ENCODE results near the gene AGBL2.
A peak's percentile ranks its signal among the peaks of the same experiment; 100 is the strongest.
"Not testable (repeated sequence)": the region's sequence is repeated elsewhere in the genome, so short reads cannot be mapped to it uniquely, and the experiment has no call there.

The AGBL2 gene, protein sequence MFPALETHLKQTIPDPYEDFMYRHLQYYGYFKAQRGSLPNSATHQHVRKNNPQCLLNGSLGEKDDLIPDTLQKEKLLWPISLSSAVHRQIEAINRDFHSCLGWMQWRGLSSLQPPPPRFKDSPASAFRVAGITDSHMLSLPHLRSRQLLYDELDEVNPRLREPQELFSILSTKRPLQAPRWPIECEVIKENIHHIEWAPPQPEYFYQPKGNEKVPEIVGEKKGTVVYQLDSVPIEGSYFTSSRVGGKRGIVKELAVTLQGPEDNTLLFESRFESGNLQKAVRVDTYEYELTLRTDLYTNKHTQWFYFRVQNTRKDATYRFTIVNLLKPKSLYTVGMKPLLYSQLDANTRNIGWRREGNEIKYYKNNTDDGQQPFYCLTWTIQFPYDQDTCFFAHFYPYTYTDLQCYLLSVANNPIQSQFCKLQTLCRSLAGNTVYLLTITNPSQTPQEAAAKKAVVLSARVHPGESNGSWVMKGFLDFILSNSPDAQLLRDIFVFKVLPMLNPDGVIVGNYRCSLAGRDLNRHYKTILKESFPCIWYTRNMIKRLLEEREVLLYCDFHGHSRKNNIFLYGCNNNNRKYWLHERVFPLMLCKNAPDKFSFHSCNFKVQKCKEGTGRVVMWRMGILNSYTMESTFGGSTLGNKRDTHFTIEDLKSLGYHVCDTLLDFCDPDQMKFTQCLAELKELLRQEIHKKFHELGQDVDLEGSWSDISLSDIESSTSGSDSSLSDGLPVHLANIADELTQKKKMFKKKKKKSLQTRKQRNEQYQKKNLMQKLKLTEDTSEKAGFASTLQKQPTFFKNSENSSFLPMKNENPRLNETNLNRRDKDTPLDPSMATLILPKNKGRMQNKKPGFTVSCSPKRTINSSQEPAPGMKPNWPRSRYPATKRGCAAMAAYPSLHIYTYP

DNA sequence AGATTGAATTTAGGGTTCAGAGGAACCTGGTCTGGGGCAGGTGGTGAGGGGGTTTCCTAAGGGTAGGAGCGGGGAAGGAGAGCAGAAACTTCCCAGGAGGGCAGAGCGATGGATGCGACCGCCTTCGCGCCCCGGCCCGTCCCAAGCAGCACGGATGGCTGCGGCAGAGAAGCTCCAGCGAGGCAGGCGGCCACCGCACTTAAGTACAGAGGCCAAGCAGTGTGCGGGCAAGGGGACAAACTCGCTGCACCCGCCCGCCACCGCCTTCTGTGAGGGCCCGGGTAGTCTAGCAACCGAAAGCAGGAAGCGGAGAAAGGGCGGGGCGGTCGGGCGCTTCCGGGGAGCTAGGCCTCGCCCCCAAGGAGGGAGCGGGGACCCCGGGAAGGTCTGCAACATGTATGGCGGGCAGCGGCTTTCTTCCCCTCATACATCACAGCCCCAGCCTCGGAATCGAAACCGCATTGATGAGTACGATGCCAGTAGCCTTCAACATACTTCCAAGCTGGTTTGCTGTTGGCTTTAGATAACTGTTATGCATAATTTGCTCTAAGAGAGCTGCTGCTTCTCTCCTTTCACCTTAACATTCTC, at the start of gene AGBL2:
AGBL2 (minus strand) TSS at position 288 of the 588 bp plus-strand sequence. CDS start 719 bp downstream, outside the sequence.
- peak; percentile 41 for DNase-seq
- in situ Hi-C loops (cut with HindIII; ENCODE audit: low pct_ligation_motif_present, low sequenced_read_pairs) = no loop called here
- TF ChIP-seq, protein P1, sequence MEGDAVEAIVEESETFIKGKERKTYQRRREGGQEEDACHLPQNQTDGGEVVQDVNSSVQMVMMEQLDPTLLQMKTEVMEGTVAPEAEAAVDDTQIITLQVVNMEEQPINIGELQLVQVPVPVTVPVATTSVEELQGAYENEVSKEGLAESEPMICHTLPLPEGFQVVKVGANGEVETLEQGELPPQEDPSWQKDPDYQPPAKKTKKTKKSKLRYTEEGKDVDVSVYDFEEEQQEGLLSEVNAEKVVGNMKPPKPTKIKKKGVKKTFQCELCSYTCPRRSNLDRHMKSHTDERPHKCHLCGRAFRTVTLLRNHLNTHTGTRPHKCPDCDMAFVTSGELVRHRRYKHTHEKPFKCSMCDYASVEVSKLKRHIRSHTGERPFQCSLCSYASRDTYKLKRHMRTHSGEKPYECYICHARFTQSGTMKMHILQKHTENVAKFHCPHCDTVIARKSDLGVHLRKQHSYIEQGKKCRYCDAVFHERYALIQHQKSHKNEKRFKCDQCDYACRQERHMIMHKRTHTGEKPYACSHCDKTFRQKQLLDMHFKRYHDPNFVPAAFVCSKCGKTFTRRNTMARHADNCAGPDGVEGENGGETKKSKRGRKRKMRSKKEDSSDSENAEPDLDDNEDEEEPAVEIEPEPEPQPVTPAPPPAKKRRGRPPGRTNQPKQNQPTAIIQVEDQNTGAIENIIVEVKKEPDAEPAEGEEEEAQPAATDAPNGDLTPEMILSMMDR (IDR thresholded peaks at IDR 0.05; ENCODE audit: low read depth, low read length, missing control alignments) = no peak
- Histone ChIP-seq H3K27me3 (replicated peaks) (no peaks in the 10 kb centered on the region), H3K27ac (peak within 1 kb of the TSS; percentile 35), H3K36me3 (replicated peaks) (peaks cover 37% of the 10 kb centered on the region), H3K4me3 (ENCODE audit: low read depth, low read length) (peak within 1 kb of the TSS; percentile 87)

GRCh38 chr11:47759291-47759690, 44.1 kb upstream of the AGBL2 start:
- H3K27me3 ChIP-seq (replicated peaks); in situ Hi-C loops (cut with HindIII; ENCODE audit: low pct_ligation_motif_present, low sequenced_read_pairs); H3K4me3 ChIP-seq (ENCODE audit: low read depth, low read length); DNase-seq; H3K27ac ChIP-seq: not testable (repeated sequence)
- H3K36me3 ChIP-seq (replicated peaks) = peaks cover 75% of the 10 kb centered on the region

- peaks cover 80% of the 10 kb centered on the region for H3K36me3 ChIP-seq (replicated peaks)
- TF ChIP-seq, protein P1 (IDR thresholded peaks at IDR 0.05; ENCODE audit: low read depth, low read length, missing control alignments) = no peak
- in situ Hi-C loops (cut with HindIII; ENCODE audit: low pct_ligation_motif_present, low sequenced_read_pairs) = no loop called here
These were observed 41.0 kb upstream of the AGBL2 start for GRCh38 chr11:47756208-47756607.

GRCh38 chr11:47750725-47751124, 35.6 kb upstream of the AGBL2 start:
- Histone ChIP-seq H3K4me3 (ENCODE audit: low read depth, low read length) (no peak overlapping the region), H3K27ac (no peak overlapping the region), H3K36me3 (replicated peaks) (peaks cover 80% of the 10 kb centered on the region), H3K27me3 (replicated peaks) (no peaks in the 10 kb centered on the region)
- no peak for DNase-seq
- in situ Hi-C loops (cut with HindIII; ENCODE audit: low pct_ligation_motif_present, low sequenced_read_pairs) = no loop called here
- TF ChIP-seq, protein P1 (IDR thresholded peaks at IDR 0.05; ENCODE audit: low read depth, low read length, missing control alignments) = no peak

More at GRCh38 chr11:47756208-47756607, 41.0 kb upstream of the AGBL2 start:
- no peak for DNase-seq
- H3K27me3 ChIP-seq (replicated peaks) = no peaks in the 10 kb centered on the region
- H3K27ac ChIP-seq = no peak overlapping the region
- H3K4me3 ChIP-seq (ENCODE audit: low read depth, low read length) = no peak overlapping the region

DNA sequence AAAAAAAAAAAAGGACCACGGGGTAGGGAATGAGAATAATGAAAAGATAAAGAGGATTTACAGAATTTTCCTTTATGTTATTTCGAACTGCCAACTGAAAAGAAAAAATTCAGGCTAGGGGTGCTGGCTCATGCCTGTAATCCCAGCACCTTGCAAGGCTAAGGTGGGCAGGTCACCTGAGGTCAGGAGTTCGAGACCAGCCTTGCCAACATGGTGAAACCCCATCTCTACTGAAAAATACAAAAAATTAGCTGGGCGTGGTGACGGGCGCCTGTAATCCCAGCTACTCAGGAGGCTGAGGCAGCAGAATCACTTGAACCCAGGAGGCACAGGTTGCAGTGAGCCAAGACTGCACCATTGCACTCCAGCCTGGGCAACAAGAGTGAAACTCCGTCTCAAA, 27.3 kb upstream of the AGBL2 start:
- H3K4me3 ChIP-seq (ENCODE audit: low read depth, low read length); H3K27me3 ChIP-seq (replicated peaks); H3K27ac ChIP-seq; in situ Hi-C loops (cut with HindIII; ENCODE audit: low pct_ligation_motif_present, low sequenced_read_pairs); DNase-seq: not testable (repeated sequence)
- peaks cover 83% of the 10 kb centered on the region for H3K36me3 ChIP-seq (replicated peaks)

DNA sequence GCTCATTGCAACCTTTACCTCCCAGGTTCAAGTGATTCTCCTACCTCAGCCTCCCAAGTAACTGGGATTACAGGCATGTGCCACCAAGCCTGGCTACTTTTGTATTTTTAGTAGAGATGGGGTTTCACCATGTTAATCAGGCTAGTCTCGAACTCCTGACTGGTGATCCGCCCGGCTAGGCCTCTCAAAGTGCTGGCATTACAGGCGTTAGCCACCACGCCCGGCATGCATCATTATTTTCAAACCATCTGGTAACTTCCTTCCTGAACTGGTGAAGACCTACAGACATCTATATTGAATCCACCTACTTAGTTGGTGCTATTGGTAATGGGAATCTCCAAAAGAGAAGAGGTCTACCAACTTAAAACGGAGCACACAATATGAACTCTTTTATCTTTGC, 22.6 kb upstream of the AGBL2 start:
- H3K36me3 ChIP-seq (replicated peaks) = peaks cover 82% of the 10 kb centered on the region
- H3K27ac ChIP-seq; in situ Hi-C loops (cut with HindIII; ENCODE audit: low pct_ligation_motif_present, low sequenced_read_pairs); H3K27me3 ChIP-seq (replicated peaks); DNase-seq; H3K4me3 ChIP-seq (ENCODE audit: low read depth, low read length): not testable (repeated sequence)

DNA sequence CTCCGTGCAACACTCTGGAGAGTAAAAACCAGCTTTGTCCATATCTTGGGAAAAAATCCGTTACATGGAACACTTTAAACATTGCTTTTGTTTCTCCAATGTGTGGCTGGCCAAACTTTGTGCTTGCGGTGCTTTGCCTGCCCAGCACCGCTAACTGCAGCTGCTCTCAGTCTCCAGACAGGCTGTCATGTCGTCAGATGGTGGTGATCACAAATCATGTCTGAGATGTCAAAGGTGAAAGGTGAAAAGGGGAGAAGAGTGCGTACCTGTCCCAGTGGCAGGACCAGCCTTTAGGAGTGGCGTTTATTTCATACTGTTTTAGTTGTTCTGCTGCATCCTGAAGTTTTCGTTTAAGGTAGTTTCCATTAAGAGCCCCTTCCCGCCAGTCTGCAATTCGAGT, 17.1 kb upstream of the AGBL2 start:
- DNase-seq = no peak
- Histone ChIP-seq H3K36me3 (replicated peaks) (peaks cover 95% of the 10 kb centered on the region), H3K27ac (no peak overlapping the region), H3K4me3 (ENCODE audit: low read depth, low read length) (no peak overlapping the region), H3K27me3 (replicated peaks) (no peaks in the 10 kb centered on the region)
- in situ Hi-C loops (cut with HindIII; ENCODE audit: low pct_ligation_motif_present, low sequenced_read_pairs) = no loop called here
- TF ChIP-seq, protein P1 (IDR thresholded peaks at IDR 0.05; ENCODE audit: low read depth, low read length, missing control alignments) = no peak

Measured in brain microvascular endothelial cell (primary cell).